Loucy (cell line): ENCODE results near the gene NRN1.

Experiments used
- H2AFZ ChIP-seq: fragments of 200-600 bp; sonication (generic); 2 replicates; pipeline ENCODE4 v1.6.0; 2016; ENCODE audit warnings: antibody characterized with exemption, mild to moderate bottlenecking, low read length, moderate library complexity
- H3F3A ChIP-seq: fragments of 200-600 bp; 2 replicates; pipeline ENCODE4 v1.6.0; 2016; ENCODE audit warnings: antibody characterized with exemption, low read depth, mild to moderate bottlenecking
- H3K27me3 ChIP-seq: fragments of 200-600 bp; sonication (generic); 2 replicates; pipeline ENCODE4 v1.6.1; 2014; ENCODE audit warnings: low read length, mild to moderate bottlenecking; ENCODE audit not compliant: insufficient read depth, poor library complexity, severe bottlenecking
- H3K36me3 ChIP-seq: fragments of 200-600 bp; sonication (generic); 2 replicates; pipeline ENCODE4 v1.6.1; 2016; ENCODE audit warnings: low read length; ENCODE audit not compliant: insufficient read depth
- H3K4me1 ChIP-seq: fragments of 200-600 bp; sonication (generic); 2 replicates; pipeline ENCODE4 v1.5.1; 2014; ENCODE audit warnings: low read length, mild to moderate bottlenecking; ENCODE audit not compliant: insufficient read depth, poor library complexity, severe bottlenecking
- H3K4me2 ChIP-seq: fragments of 200-600 bp; sonication (generic); 2 replicates; pipeline ENCODE4 v1.6.0; 2014; ENCODE audit warnings: antibody characterized with exemption, low read length, low read depth, mild to moderate bottlenecking; ENCODE audit not compliant: poor library complexity, severe bottlenecking
- H3K4me3 ChIP-seq: fragments of 200-600 bp; sonication (generic); 2 replicates; pipeline ENCODE4 v1.5.1; 2014; ENCODE audit warnings: low read length, mild to moderate bottlenecking, mixed read lengths; ENCODE audit not compliant: poor library complexity, severe bottlenecking
- H3K79me2 ChIP-seq: fragments of 200-600 bp; sonication (generic); 2 replicates; pipeline ENCODE4 v1.6.1; 2014; ENCODE audit warnings: low read length; ENCODE audit not compliant: insufficient read depth
- H3K9ac ChIP-seq: fragments of 200-600 bp; sonication (generic); 2 replicates; pipeline ENCODE4 v1.6.0; 2014; ENCODE audit warnings: mild to moderate bottlenecking, low read depth, low read length, moderate library complexity; ENCODE audit not compliant: poor library complexity, severe bottlenecking
- H3K9me2 ChIP-seq: fragments of 200-600 bp; sonication (generic); replicated peaks from 2 replicates; pipeline ENCODE4 v1.6.1; 2016; ENCODE audit warnings: low read depth, low read length, mixed read lengths
- H3K9me3 ChIP-seq: fragments of 200-600 bp; sonication (generic); 2 replicates; pipeline ENCODE4 v1.6.1; 2014; ENCODE audit warnings: mild to moderate bottlenecking, antibody characterized with exemption, low read length, low read depth; ENCODE audit not compliant: insufficient read depth
- H4K20me1 ChIP-seq: fragments of 200-600 bp; sonication (generic); 2 replicates; pipeline ENCODE4 v1.6.0; 2014; ENCODE audit warnings: antibody characterized with exemption, low read length, mild to moderate bottlenecking; ENCODE audit not compliant: insufficient read depth, poor library complexity, severe bottlenecking
- EZH2phosphoT487 ChIP-seq: fragments of 200-600 bp; IDR thresholded peaks from 2 replicates; pipeline ENCODE4 v1.6.1; 2018; ENCODE audit warnings: antibody characterized with exemption, mild to moderate bottlenecking, moderate library complexity, borderline replicate concordance
- TF ChIP-seq, protein P1 (sequence below): fragments of 200-600 bp; sonication (generic); conservative IDR thresholded peaks from 2 replicates; pipeline ENCODE4 v1.5.1; 2014; ENCODE audit warnings: mild to moderate bottlenecking, antibody characterized with exemption, low read length

Gene NRN1, protein sequence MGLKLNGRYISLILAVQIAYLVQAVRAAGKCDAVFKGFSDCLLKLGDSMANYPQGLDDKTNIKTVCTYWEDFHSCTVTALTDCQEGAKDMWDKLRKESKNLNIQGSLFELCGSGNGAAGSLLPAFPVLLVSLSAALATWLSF

GRCh38 chr6:6006428-6007365, at the start of gene NRN1:
NRN1 (minus strand) TSS chr6:6006925; CDS start chr6:6006749, 176 bp downstream.
- Histone ChIP-seq H3F3A (no peaks in the 10 kb centered on the region), H3K9me3 (no peaks in the 10 kb centered on the region), H3K4me1 (no peaks in the 10 kb centered on the region), H3K4me3 (no peak within 1 kb of the TSS), H3K9ac (no peak within 1 kb of the TSS), H3K27me3 (no peaks in the 10 kb centered on the region), H4K20me1 (no peaks in the 10 kb centered on the region), H2AFZ (no peak within 1 kb of the TSS), H3K9me2 (no peaks in the 10 kb centered on the region), H3K4me2 (no peak within 1 kb of the TSS), H3K36me3 (no peaks in the 10 kb centered on the region), H3K79me2 (no peaks in the 10 kb centered on the region)
- TF ChIP-seq EZH2phosphoT487 = no peak
- TF ChIP-seq, protein P1, sequence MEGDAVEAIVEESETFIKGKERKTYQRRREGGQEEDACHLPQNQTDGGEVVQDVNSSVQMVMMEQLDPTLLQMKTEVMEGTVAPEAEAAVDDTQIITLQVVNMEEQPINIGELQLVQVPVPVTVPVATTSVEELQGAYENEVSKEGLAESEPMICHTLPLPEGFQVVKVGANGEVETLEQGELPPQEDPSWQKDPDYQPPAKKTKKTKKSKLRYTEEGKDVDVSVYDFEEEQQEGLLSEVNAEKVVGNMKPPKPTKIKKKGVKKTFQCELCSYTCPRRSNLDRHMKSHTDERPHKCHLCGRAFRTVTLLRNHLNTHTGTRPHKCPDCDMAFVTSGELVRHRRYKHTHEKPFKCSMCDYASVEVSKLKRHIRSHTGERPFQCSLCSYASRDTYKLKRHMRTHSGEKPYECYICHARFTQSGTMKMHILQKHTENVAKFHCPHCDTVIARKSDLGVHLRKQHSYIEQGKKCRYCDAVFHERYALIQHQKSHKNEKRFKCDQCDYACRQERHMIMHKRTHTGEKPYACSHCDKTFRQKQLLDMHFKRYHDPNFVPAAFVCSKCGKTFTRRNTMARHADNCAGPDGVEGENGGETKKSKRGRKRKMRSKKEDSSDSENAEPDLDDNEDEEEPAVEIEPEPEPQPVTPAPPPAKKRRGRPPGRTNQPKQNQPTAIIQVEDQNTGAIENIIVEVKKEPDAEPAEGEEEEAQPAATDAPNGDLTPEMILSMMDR = no peak

GRCh38 chr6:6052216-6052615, 45.5 kb upstream of the NRN1 start:
- Histone ChIP-seq H3K4me3 (no peak overlapping the region), H4K20me1 (no peaks in the 10 kb centered on the region), H3K36me3 (no peaks in the 10 kb centered on the region), H3K4me2 (no peak overlapping the region), H2AFZ (no peak overlapping the region), H3F3A (no peaks in the 10 kb centered on the region), H3K9ac (no peak overlapping the region), H3K9me2 (no peaks in the 10 kb centered on the region), H3K4me1 (no peaks in the 10 kb centered on the region), H3K79me2 (no peaks in the 10 kb centered on the region), H3K27me3 (peaks cover 30% of the 10 kb centered on the region), H3K9me3 (no peaks in the 10 kb centered on the region)
- TF ChIP-seq EZH2phosphoT487 = no peak
- TF ChIP-seq, protein P1 = no peak

DNA sequence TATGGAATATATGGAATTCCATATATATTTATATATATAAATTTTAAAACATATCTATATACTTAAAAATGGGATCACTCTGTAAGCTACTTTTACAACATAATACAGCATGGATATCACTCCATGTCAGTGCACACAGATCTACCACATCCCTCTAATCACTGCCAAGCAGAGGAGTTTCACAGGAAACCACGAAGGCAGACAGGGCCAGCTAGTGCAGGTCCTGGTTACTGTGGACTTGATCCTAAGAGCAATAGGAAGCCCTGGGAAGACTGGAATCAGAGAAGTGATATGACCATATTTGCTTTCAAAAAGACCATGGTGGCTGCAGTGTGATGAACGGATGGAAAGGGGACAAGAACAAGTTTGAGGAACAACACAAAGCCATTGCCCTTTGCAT, 40.0 kb upstream of the NRN1 start:
- no peaks in the 10 kb centered on the region for H4K20me1 ChIP-seq

More for the DNA sequence above, 40.0 kb upstream of the NRN1 start:
- Histone ChIP-seq H3K4me3 (no peak overlapping the region), H3K36me3 (no peaks in the 10 kb centered on the region), H3K79me2 (no peaks in the 10 kb centered on the region), H3F3A (no peaks in the 10 kb centered on the region), H3K9me3 (no peaks in the 10 kb centered on the region), H2AFZ (no peak overlapping the region), H3K27me3 (peaks cover 53% of the 10 kb centered on the region), H3K9ac (no peak overlapping the region), H3K4me1 (no peaks in the 10 kb centered on the region), H3K4me2 (no peak overlapping the region), H3K9me2 (no peaks in the 10 kb centered on the region)
- TF ChIP-seq EZH2phosphoT487 = no peak
- TF ChIP-seq, protein P1 = no peak
